ENCODE data around the gene MGLL. TPM values are rescaled to one million over a fixed set of nuclear protein-coding genes. Genes with fewer than 3 reads are reported as not detected.

The MGLL gene
- total and polyA plus RNA-seq, 10 donors = 11.0 to 134 (median 80.7) TPM

- Histone ChIP-seq H3K27ac (no peak overlapping the region), H3K4me1 (peaks cover 6 to 79% (median 41%) of the 10 kb centered on the region in 6 donors), H3K36me3 (no peaks in the 10 kb centered on the region), H3K27me3 (replicated peaks in 1 of 7) (no peaks in the 10 kb centered on the region), H3K4me3 (no peak overlapping the region), H3K9me3 (peaks cover 0 to 19% (median 13%) of the 10 kb centered on the region in 8 donors)
- WGBS, 5 donors = 77 to 96% (median 90%) methylated on average over 1 of the region's 1 CpG
- TF ChIP-seq POLR2A (IDR thresholded peaks at IDR 0.05) (no peak), POLR2AphosphoS5 (IDR thresholded peaks at IDR 0.05) (no peak), CTCF (IDR thresholded peaks at IDR 0.05 in 8 of 11, conservative IDR thresholded peaks at IDR 0.05 in 3 of 11) (no peak)
- DNase-seq = no peak
- intact Hi-C loops (cut with DNase I; ENCODE audit: low total_unique reads) = no loop called here
These were observed 55.2 kb downstream of the MGLL start for GRCh38 chr3:127767126-127767525.

DNA sequence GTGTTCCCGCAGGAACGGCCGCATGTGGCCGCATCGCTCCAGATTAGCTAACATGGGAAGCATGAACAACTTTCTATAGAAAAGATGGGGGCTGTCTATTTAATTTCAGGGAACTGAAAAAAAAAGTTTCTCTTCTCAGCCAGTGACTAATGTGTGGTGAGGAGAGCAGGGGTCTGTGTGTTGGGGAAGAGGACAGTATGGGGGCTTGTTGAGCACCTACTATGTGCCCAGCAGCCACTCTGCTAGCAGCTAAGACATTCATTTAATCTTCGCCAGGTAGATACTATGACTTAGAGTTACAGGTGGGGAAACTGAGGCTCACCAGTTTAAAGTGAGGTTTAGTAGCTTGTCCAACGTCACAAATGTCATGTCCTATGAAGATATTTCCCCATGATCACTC is 56.6 kb downstream of the MGLL start:
- WGBS, 5 donors = 89 to 92% (median 92%) methylated on average over 7 of the region's 7 CpGs
- DNase-seq = peak; percentile 32
- Histone ChIP-seq H3K27ac (no peak overlapping the region), H3K9me3 (peaks cover 0 to 19% (median 13%) of the 10 kb centered on the region in 8 donors), H3K27me3 (replicated peaks in 1 of 7) (no peaks in the 10 kb centered on the region), H3K4me1 (peaks cover 16 to 79% (median 48%) of the 10 kb centered on the region in 6 donors), H3K4me3 (no peak overlapping the region), H3K36me3 (no peaks in the 10 kb centered on the region)
- TF ChIP-seq POLR2A (IDR thresholded peaks at IDR 0.05) = no peak
- no peak for TF ChIP-seq CTCF (IDR thresholded peaks at IDR 0.05 in 8 of 11, conservative IDR thresholded peaks at IDR 0.05 in 3 of 11)
- TF ChIP-seq POLR2AphosphoS5 (IDR thresholded peaks at IDR 0.05) = no peak
- intact Hi-C loops (cut with DNase I; ENCODE audit: low total_unique reads) = no loop called here

DNA sequence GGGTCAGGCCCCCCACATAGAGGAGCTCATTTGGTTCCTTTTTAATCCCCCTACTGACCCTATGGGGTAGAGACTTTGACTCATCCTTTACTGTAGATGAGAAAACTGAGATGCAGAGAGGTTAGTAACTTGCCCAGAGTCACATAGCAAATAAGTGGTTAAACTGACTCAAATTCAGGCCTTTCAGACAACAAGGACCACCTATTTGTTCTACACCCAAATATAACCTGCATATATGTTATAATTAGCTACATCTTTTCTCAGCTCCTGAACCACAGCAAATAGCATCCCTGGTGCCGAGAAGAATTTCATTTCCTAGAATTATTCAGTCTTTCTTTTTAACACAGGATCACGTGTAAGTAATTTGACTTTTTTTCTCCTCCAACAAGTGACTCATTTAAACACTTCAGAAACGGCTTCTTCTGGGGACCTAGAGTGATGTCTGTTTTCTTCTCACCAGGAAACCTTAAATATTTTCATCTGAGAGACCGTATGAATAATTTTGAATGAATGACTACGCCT is 57.4 kb downstream of the MGLL start:
- Histone ChIP-seq H3K4me3 (no peak overlapping the region), H3K9me3 (peaks cover 0 to 19% (median 13%) of the 10 kb centered on the region in 8 donors), H3K27me3 (replicated peaks in 1 of 7) (no peaks in the 10 kb centered on the region), H3K27ac (no peak overlapping the region), H3K4me1 (peaks cover 16 to 77% (median 48%) of the 10 kb centered on the region in 6 donors), H3K36me3 (no peaks in the 10 kb centered on the region)
- WGBS, 5 donors = 67 to 81% (median 73%) methylated on average over 5 of the region's 5 CpGs
- TF ChIP-seq CTCF (IDR thresholded peaks at IDR 0.05 in 8 of 11, conservative IDR thresholded peaks at IDR 0.05 in 3 of 11) = no peak
- no peak for TF ChIP-seq POLR2AphosphoS5 (IDR thresholded peaks at IDR 0.05)
- no peak for TF ChIP-seq POLR2A (IDR thresholded peaks at IDR 0.05)
- DNase-seq = no peak
- intact Hi-C loops (cut with DNase I; ENCODE audit: low total_unique reads) = no loop called here

- Histone ChIP-seq H3K9me3 (peaks cover 0 to 19% (median 13%) of the 10 kb centered on the region in 8 donors), H3K27ac (peak overlapping the region in 2 of 8 donors; percentile 3 to 30), H3K36me3 (peaks cover 0 to 5% (median 0%) of the 10 kb centered on the region in 6 donors), H3K27me3 (replicated peaks in 1 of 7) (no peaks in the 10 kb centered on the region), H3K4me1 (peaks cover 16 to 71% (median 45%) of the 10 kb centered on the region in 6 donors), H3K4me3 (no peak overlapping the region)
- intact Hi-C loops (cut with DNase I; ENCODE audit: low total_unique reads) = no loop called here
- TF ChIP-seq CTCF (IDR thresholded peaks at IDR 0.05 in 8 of 11, conservative IDR thresholded peaks at IDR 0.05 in 3 of 11) = no peak
- no peak for TF ChIP-seq POLR2AphosphoS5 (IDR thresholded peaks at IDR 0.05)
- TF ChIP-seq POLR2A (IDR thresholded peaks at IDR 0.05) = no peak
- no peak for DNase-seq
- WGBS, 5 donors = 54 to 73% (median 64%) methylated on average over 8 of the region's 8 CpGs
These were observed 58.0 kb downstream of the MGLL start for GRCh38 chr3:127764301-127764700.
